Activated T-helper 2 cell treated with anti-CD3 and anti-CD28 coated beads, Interferon-gamma antibody, Interleukin-2, Interleukin-4, amounts not matched to agents 10 μg/mL and 5 μg/mL and 100 μg/mL, durations not matched to agents 14 hours and 24 hours and 36 hours (primary cell): ENCODE results near the gene OPCML. TPM values are rescaled to one million over a fixed set of nuclear protein-coding genes. Genes with fewer than 3 reads are reported as not detected.

ENCODE experiments used
- DNase-seq: peaks from one replicate; pipeline ENCODE4 v3.0.0; 2021; ENCODE audit warnings: low spot score
- H3K27ac Mint-ChIP-seq: one replicate; pipeline ENCODE4 v1.8.0; 2021; ENCODE audit warnings: mixed read lengths
- H3K27me3 Mint-ChIP-seq: one replicate; pipeline ENCODE4 v1.8.0; 2021; ENCODE audit warnings: low read depth, mixed read lengths
- H3K36me3 Mint-ChIP-seq: one replicate; pipeline ENCODE4 v1.8.0; 2021; ENCODE audit warnings: low read depth, mixed read lengths
- H3K4me1 Mint-ChIP-seq: one replicate; pipeline ENCODE4 v1.8.0; 2021; ENCODE audit warnings: low read depth, mixed read lengths
- H3K4me3 Mint-ChIP-seq: one replicate; pipeline ENCODE4 v1.8.0; 2021; ENCODE audit warnings: low read depth, mild to moderate bottlenecking, moderate library complexity, mixed read lengths
- H3K9me3 Mint-ChIP-seq: one replicate; pipeline ENCODE4 v1.8.0; 2021; ENCODE audit warnings: mixed read lengths
- intact Hi-C: fragments of 100-400 bp; cut with micrococcal nuclease; formaldehyde crosslinking; loops from one replicate; pipeline ENCODE4 v1.15.1; 2023
- total RNA-seq: library from RNA; stranded (reverse); gene quantifications from 2 replicates; pipeline ENCODE4 v1.2.3, GENCODE V29; 2022

Gene OPCML
- total RNA-seq, 1 donor from 2014 or later: not detected

DNA sequence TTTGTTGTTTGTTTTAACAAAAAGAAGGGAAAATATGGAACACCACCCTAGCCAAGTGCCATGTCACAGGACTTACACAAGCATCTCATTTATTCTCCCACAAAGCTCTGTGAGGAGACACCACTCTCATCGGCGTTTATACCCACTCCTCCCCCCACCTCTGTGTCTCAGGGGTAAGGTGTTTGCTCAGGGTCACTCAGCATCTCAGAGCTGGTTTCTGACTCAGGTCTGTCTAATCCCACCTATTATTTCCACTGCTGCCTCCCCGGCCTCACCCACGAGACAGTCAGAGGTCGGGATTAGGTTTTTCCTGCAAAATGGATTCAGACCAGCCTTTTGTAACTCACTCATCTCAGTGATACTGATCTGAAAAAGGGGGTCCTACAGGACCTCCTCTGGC lies 786.0 kb downstream of the OPCML start:
- no peaks in the 10 kb centered on the region for H3K4me1 Mint-ChIP-seq
- H3K36me3 Mint-ChIP-seq: no peaks in the 10 kb centered on the region
- no peak overlapping the region for H3K27ac Mint-ChIP-seq
- no peak for DNase-seq
- peaks cover 16% of the 10 kb centered on the region for H3K9me3 Mint-ChIP-seq
- no peaks in the 10 kb centered on the region for H3K27me3 Mint-ChIP-seq
- no peak overlapping the region for H3K4me3 Mint-ChIP-seq
- intact Hi-C loops: no loop called here

DNA sequence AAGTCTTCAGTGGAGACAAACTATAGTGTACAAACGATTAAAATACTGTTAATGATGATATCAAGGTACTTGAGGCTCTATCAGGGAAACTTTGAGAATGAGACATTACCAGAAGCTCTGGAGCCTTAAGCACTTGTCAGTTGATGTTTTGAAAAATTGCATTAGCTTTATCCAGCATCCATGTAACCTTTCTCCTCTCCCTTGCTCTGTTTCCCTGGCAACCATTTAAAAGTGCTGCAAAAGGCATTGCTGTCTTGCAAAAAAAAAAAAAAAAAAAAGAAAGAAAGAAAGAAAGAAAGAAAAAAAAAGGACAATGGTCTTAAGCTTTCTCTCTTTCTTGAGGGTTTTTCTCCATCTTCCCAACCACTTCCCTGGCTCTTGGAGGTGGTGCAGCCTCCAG lies 787.0 kb downstream of the OPCML start:
- no peaks in the 10 kb centered on the region for H3K36me3 Mint-ChIP-seq
- H3K27ac Mint-ChIP-seq: no peak overlapping the region
- peaks cover 15% of the 10 kb centered on the region for H3K9me3 Mint-ChIP-seq

DNA sequence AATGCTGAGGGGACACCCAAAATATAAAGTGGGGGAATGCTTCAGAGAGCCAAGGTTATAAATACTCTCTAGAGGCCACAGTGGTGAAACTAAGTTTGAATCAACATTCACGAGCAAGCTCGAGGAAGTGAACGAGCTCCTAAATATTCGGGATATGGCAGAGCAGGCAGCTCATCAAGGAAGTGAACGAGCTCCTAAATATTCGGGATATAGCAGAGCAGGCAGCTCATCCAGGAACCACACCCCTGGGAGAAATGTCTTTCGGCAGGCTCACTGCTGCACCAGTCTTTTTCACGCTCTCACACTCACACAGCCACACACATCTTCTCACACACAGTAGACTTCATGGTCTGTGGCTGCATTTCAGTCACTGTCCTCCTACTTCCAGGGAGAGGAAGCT lies 787.5 kb downstream of the OPCML start:
- H3K27ac Mint-ChIP-seq: no peak overlapping the region
- H3K36me3 Mint-ChIP-seq: no peaks in the 10 kb centered on the region
- H3K4me1 Mint-ChIP-seq: no peaks in the 10 kb centered on the region
- H3K9me3 Mint-ChIP-seq: peaks cover 14% of the 10 kb centered on the region
- no peaks in the 10 kb centered on the region for H3K27me3 Mint-ChIP-seq
- no peak overlapping the region for H3K4me3 Mint-ChIP-seq
- intact Hi-C loops: no loop called here
- no peak for DNase-seq

More for the DNA sequence above, 787.0 kb downstream of the OPCML start:
- H3K27me3 Mint-ChIP-seq: no peaks in the 10 kb centered on the region
- DNase-seq: no peak
- H3K4me1 Mint-ChIP-seq: no peaks in the 10 kb centered on the region
- intact Hi-C loops: no loop called here
- no peak overlapping the region for H3K4me3 Mint-ChIP-seq

DNA sequence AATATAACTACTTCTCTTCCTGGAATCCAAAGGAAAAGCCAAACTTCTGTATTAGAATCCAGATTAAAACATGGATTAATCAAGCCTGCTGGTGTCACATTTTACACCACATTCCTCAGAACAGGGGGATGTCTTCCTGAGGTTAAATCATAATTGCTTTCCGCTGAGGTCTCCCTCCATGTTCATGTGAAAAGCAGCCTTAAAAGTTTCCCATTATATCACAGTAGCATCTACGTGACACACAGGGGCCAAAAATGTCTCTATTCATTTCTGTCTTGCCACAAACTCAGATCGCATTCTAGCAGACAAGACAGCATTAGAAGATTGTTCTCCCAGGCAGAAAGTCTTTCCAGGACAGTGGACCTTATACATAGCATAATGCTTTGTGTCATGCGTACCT lies 788.7 kb downstream of the OPCML start:
- intact Hi-C loops: no loop called here
- Mint-ChIP-seq H3K36me3 (no peaks in the 10 kb centered on the region), H3K4me3 (no peak overlapping the region), H3K27ac (no peak overlapping the region), H3K9me3 (peaks cover 13% of the 10 kb centered on the region), H3K27me3 (no peaks in the 10 kb centered on the region), H3K4me1 (no peaks in the 10 kb centered on the region)
- DNase-seq: no peak

DNA sequence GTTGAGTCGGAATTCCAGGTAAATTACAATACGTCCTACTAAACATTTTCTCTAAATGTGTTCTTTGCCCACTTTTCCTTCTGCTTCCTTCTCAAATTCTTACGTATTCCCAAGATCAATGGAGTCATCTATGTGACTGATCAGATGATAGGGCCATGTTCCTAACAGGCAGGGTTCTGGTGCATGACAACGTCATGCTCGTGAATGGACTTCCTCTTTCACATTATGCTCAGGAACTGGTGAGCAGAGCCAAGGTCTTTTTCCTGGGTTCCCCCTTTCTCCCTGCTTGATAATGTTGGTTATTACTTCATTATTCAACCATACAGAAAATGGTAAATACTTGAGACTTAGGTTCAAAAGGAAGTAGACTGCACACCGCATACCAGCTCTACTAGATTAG lies 789.4 kb downstream of the OPCML start:
- intact Hi-C loops: no loop called here
- Mint-ChIP-seq H3K9me3 (peaks cover 9% of the 10 kb centered on the region), H3K36me3 (no peaks in the 10 kb centered on the region)

DNA sequence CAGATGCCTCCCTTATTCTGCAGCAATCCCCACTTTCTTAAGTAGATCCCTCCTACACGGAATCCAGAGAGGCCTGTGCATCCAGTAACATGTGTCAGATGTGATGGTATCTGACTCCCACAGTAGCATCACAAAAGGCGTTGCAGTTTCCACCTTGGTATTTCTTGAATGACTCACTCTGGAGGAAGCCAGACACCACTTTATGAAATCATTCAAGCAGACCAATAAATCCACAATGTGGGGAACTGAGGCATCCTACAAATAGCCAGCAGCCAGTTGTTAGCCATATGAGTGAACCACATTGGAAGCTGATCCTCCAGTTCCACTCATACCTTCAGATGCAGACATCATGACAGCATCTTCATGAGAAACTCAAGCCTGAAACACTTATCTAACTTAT lies 798.1 kb downstream of the OPCML start:
- Mint-ChIP-seq H3K27me3 (no peaks in the 10 kb centered on the region), H3K4me1 (no peaks in the 10 kb centered on the region), H3K9me3 (peaks cover 10% of the 10 kb centered on the region), H3K36me3 (no peaks in the 10 kb centered on the region), H3K27ac (no peak overlapping the region), H3K4me3 (no peak overlapping the region)
- no peak for DNase-seq
- intact Hi-C loops: no loop called here

More for the DNA sequence above, 789.4 kb downstream of the OPCML start:
- no peak overlapping the region for H3K27ac Mint-ChIP-seq
- H3K27me3 Mint-ChIP-seq: no peaks in the 10 kb centered on the region
- H3K4me1 Mint-ChIP-seq: no peaks in the 10 kb centered on the region
- no peak overlapping the region for H3K4me3 Mint-ChIP-seq
- no peak for DNase-seq

DNA sequence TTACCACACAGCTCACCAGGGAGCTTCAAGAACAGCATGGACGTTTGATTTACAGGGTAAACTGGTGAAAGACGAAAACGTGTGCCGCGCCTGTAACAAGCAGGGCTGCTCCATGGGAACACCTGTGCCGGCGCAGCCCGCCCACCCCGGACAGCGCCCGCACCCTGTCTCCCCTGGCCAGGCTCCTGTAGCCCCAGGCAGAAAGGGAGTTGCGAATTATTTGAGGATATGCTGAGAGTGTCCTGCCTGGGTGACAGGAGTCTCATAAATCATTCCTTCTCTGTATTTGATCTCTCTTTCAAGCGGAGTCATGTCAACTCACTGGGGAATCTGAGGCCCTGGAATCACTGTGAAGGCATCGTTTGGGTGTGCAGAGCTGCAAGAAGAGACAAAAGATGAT lies 804.3 kb downstream of the OPCML start:
- Mint-ChIP-seq H3K4me3 (no peak overlapping the region), H3K27me3 (no peaks in the 10 kb centered on the region), H3K36me3 (no peaks in the 10 kb centered on the region), H3K9me3 (peaks cover 4% of the 10 kb centered on the region), H3K4me1 (no peaks in the 10 kb centered on the region), H3K27ac (no peak overlapping the region)
- DNase-seq: no peak
- intact Hi-C loops: no loop called here

DNA sequence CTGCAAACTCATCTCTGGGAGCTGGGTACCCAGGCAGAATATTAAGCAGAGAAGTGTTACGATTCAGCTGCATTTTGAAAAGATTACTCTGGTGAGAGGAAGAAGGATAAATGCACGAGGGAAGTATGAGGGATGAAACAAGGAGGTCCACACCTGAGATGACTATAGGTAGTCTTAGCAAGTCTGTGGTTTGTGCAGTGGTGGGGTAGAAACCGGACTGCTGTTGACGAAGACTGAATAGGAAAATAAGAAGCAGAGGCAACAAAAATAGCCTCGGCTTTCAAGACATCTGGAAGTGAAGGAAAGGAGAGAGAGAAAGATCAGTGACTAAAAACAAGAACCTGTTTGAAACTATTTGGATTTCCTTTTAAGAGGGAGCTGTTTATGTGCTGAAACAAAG lies 810.8 kb downstream of the OPCML start:
- intact Hi-C loops: no loop called here
- no peaks in the 10 kb centered on the region for H3K36me3 Mint-ChIP-seq
- H3K27ac Mint-ChIP-seq: no peak overlapping the region
- H3K9me3 Mint-ChIP-seq: peaks cover 10% of the 10 kb centered on the region
- DNase-seq: no peak
- no peak overlapping the region for H3K4me3 Mint-ChIP-seq
- H3K4me1 Mint-ChIP-seq: peaks cover 9% of the 10 kb centered on the region
- peaks cover 2% of the 10 kb centered on the region for H3K27me3 Mint-ChIP-seq

DNA sequence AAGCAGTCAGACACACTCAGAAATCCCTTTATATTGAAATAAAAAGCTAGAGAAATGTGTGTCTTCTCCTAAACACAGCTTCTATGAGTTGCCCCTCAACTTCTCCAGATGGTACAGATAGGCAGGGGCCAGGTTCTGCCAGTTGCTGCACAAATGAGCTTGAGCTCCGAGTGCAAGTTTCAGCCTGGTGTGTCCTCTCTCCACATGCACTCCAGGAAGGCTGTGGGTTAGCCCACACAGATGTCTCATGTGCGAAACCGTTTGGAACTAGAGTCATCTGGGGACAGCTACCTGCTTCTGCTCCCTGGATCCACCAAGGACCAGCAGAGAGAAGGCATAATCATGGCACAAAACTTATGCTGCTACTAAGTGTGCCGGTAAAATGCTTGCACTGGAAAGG lies 812.6 kb downstream of the OPCML start:
- Mint-ChIP-seq H3K36me3 (no peaks in the 10 kb centered on the region), H3K27me3 (peaks cover 2% of the 10 kb centered on the region), H3K27ac (no peak overlapping the region), H3K4me1 (peaks cover 9% of the 10 kb centered on the region), H3K4me3 (no peak overlapping the region), H3K9me3 (peaks cover 6% of the 10 kb centered on the region)
- no peak for DNase-seq
- intact Hi-C loops: no loop called here

DNA sequence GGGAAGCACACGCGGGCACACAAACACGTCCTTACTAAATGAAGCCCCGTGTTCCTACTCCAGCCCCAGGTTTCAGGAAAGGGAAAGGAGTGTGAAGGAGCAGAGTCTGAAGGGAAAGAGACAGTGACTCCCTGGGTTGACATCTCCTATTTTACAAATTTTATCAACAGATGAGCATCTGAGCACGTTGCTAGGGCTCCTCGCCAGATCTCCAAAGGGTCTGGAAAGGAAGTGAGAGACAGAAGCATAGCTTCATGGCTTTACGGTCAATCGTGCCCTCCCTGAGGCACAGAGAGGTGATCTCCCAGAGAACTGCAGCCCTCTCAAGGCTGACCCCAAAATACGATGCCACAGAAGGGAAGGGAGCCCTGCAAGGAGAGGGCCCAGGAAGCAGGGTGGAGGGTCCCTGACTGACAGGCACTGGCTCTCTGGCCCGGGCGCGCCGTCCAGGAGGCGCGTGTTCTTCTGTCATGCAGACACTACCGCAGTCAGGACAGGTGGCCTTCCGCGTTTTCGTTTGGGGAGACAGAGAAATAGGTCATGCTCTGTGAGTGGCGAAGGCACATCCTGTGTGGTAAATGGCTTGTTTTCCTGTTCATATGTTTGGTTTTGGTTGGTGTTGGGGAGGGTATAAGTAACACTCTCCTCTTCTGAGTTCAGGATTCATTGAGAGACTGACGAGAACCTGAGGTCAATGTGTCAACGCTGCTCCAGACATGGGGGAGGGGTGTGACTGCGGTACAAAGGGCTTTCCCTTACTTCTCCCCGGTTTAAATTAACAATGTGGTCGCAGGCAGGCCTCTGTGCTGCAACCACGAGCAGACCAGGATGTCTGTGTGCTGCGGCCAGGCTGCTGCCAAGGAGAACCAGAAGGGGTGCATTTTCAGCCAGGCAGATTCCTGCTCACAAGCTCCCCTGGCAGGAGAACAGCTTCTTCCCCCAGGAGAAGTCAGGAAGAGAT lies 813.3 kb downstream of the OPCML start:
- Mint-ChIP-seq H3K4me3 (peak overlapping the region; percentile 38), H3K27ac (peak overlapping the region; percentile 5), H3K9me3 (peaks cover 9% of the 10 kb centered on the region), H3K4me1 (peaks cover 9% of the 10 kb centered on the region), H3K36me3 (no peaks in the 10 kb centered on the region), H3K27me3 (peaks cover 2% of the 10 kb centered on the region)
- peak; percentile 12 for DNase-seq
- intact Hi-C loops: no loop called here

DNA sequence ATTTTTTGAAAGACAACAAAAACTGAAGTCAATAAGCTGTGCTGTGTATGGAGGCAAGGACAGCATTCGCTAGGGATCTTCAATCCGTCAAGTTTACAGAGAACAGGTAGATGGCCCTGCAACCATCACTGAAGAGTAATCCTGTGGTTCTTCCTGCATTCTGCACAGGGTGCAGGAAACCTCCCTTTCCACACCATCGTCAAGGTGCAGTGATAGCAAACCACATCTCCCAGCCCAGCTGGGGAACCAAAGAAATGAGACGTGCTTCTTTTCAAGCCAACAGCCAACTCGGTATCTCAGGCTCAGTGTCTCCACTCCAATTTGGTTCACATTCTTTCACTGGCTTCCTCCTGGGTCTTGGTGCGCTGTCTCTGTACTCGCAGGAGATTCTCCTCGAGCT lies 814.5 kb downstream of the OPCML start:
- no peaks in the 10 kb centered on the region for H3K36me3 Mint-ChIP-seq
- H3K9me3 Mint-ChIP-seq: peaks cover 11% of the 10 kb centered on the region
- H3K4me1 Mint-ChIP-seq: peaks cover 9% of the 10 kb centered on the region
- peaks cover 2% of the 10 kb centered on the region for H3K27me3 Mint-ChIP-seq
- no peak overlapping the region for H3K4me3 Mint-ChIP-seq
- intact Hi-C loops: no loop called here
- DNase-seq: no peak
- H3K27ac Mint-ChIP-seq: no peak overlapping the region

DNA sequence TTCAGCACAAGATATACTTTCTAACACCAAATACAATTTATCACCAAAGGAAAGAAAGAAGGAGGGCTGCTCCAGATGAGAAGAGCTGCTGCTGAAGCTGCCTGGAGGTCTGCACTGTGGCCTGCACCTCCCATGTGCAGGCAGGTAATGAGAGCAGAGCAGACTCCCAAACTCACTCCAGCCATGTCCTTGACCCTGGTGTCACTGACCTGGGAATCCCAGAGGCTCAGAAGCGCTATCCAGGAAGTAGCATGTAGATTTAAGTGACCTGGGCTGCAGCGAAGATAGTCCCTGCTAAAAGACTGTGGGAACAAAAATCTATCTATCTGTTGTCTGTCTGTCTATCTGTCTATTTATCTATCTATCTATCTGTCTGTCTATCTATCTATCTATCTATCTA lies 816.3 kb downstream of the OPCML start:
- intact Hi-C loops: no loop called here
- Mint-ChIP-seq H3K4me1 (peaks cover 9% of the 10 kb centered on the region), H3K9me3 (peaks cover 6% of the 10 kb centered on the region), H3K4me3 (no peak overlapping the region), H3K36me3 (no peaks in the 10 kb centered on the region), H3K27ac (no peak overlapping the region), H3K27me3 (no peaks in the 10 kb centered on the region)
- no peak for DNase-seq

DNA sequence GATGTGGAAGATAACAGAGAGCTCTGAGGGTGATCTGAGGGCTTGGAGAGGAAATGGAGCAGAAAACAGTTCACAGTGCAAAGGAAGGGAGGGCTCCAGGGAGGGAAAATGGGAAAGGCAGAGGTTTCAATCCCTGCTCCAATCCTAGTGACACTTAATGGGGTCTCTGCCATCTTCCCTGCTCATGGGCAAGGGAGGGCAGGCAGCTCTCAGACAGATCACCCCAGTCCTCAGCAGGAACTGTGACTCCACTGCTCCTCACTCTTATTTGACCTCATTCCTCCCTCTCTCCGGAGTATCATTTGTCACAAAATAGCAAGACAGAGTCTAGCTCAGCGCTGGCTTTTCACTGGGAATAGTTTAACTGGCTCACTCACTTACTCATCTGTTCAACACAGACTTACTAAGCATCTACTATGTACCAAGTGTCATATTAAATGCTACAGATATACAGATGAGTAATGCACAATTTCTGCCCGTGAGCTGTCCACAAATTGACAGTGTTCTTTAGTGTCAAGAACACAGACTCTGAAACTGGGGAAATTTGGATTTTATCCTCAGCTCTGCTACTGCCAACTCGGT lies 817.4 kb downstream of the OPCML start:
- Mint-ChIP-seq H3K27ac (no peak overlapping the region), H3K27me3 (no peaks in the 10 kb centered on the region), H3K4me1 (peaks cover 9% of the 10 kb centered on the region), H3K36me3 (no peaks in the 10 kb centered on the region), H3K9me3 (peaks cover 6% of the 10 kb centered on the region), H3K4me3 (no peak overlapping the region)
- intact Hi-C loops: no loop called here
- no peak for DNase-seq
